Endodermal cell (in vitro differentiated cells): Measurements from ENCODE around the gene PALM3. TPM values are rescaled to one million over a fixed set of nuclear protein-coding genes. Genes with fewer than 3 reads are reported as not detected.

ENCODE experiments used
- DNase-seq: peaks from one replicate; pipeline ENCODE4 v3.0.0-alpha.2; 2017
- H3K27ac ChIP-seq: 2 replicates; pipeline ENCODE4 v1.5.1; 2013; ENCODE audit warnings: mild to moderate bottlenecking, low read depth, low read length, moderate library complexity
- H3K27me3 ChIP-seq: 2 replicates; pipeline ENCODE4 v1.6.1; 2013; ENCODE audit warnings: mild to moderate bottlenecking, low read length, moderate library complexity; ENCODE audit not compliant: insufficient read depth, control insufficient read depth, poor library complexity, severe bottlenecking
- H3K36me3 ChIP-seq: 2 replicates; pipeline ENCODE4 v1.7.0; 2013; ENCODE audit warnings: mild to moderate bottlenecking, low read length, moderate library complexity; ENCODE audit not compliant: control insufficient read depth, insufficient read depth
- H3K4me1 ChIP-seq: one replicate; pipeline ENCODE4 v1.7.0; 2013; ENCODE audit warnings: low read length; ENCODE audit not compliant: control insufficient read depth, insufficient read depth
- H3K4me3 ChIP-seq: 2 replicates; pipeline ENCODE4 v1.5.1; 2013; ENCODE audit warnings: mild to moderate bottlenecking, low read length, moderate library complexity
- H3K9ac ChIP-seq: 2 replicates; pipeline ENCODE4 v1.6.1; 2013; ENCODE audit warnings: mild to moderate bottlenecking, low read length, moderate library complexity; ENCODE audit not compliant: poor library complexity, severe bottlenecking; ENCODE audit errors: extremely low read depth
- H3K9me3 ChIP-seq: 2 replicates; pipeline ENCODE4 v1.6.1; 2013; ENCODE audit warnings: mild to moderate bottlenecking, low read length, moderate library complexity; ENCODE audit not compliant: control insufficient read depth
- H3K27ac Mint-ChIP-seq: 2 replicates; pipeline ENCODE4 v1.8.0; 2020; ENCODE audit warnings: mixed read lengths
- H3K27me3 Mint-ChIP-seq: 2 replicates; pipeline ENCODE4 v1.8.0; 2021; ENCODE audit warnings: mild to moderate bottlenecking, mixed read lengths; ENCODE audit not compliant: insufficient read depth
- H3K36me3 Mint-ChIP-seq: 2 replicates; pipeline ENCODE4 v1.8.0; 2020; ENCODE audit warnings: low read depth, mixed read lengths
- H3K4me1 Mint-ChIP-seq: 2 replicates; pipeline ENCODE4 v1.8.0; 2020; ENCODE audit warnings: mixed read lengths
- H3K4me3 Mint-ChIP-seq: 2 replicates; pipeline ENCODE4 v1.8.0; 2020; ENCODE audit warnings: mild to moderate bottlenecking, moderate library complexity, mixed read lengths
- H3K9me3 Mint-ChIP-seq: 2 replicates; pipeline ENCODE4 v1.8.0; 2020; ENCODE audit warnings: mild to moderate bottlenecking, mixed read lengths
- WGBS, 2 experiments: methylation state at CpG; one replicate each; pipeline versions ENCODE4 v1.1.5 to v1.1.7; 2013; ENCODE audit warnings: missing lambda C conversion rate in 2 of 2, mixed read lengths in 1 of 2; ENCODE audit not compliant: insufficient coverage in 1 of 2, insufficient read length in 1 of 2; 5-methylcytosine and 5-hydroxymethylcytosine counted together
- total RNA-seq, 2 donors: library from RNA; stranded (reverse); fragmentation: NEBNext Ultra II Directional in 1 of 2; extraction: Animal tissue kit (Norgen Biotek cat#: 25700) in 1 of 2; gene quantifications; 2 replicates in 1 of 2; 3 replicates in 1 of 2; pipeline ENCODE4 v1.2.1, GENCODE V29; 2021
- TF ChIP-seq, protein P1 (sequence below): fragments of 200-600 bp; sonication (generic); conservative IDR thresholded peaks from 2 replicates; pipeline ENCODE4 v1.5.0; 2021; ENCODE audit warnings: antibody characterized with exemption, mild to moderate bottlenecking

The PALM3 gene
- total RNA-seq, 2 donors from 2014 or later: 1.3 to 4.9 TPM

DNA sequence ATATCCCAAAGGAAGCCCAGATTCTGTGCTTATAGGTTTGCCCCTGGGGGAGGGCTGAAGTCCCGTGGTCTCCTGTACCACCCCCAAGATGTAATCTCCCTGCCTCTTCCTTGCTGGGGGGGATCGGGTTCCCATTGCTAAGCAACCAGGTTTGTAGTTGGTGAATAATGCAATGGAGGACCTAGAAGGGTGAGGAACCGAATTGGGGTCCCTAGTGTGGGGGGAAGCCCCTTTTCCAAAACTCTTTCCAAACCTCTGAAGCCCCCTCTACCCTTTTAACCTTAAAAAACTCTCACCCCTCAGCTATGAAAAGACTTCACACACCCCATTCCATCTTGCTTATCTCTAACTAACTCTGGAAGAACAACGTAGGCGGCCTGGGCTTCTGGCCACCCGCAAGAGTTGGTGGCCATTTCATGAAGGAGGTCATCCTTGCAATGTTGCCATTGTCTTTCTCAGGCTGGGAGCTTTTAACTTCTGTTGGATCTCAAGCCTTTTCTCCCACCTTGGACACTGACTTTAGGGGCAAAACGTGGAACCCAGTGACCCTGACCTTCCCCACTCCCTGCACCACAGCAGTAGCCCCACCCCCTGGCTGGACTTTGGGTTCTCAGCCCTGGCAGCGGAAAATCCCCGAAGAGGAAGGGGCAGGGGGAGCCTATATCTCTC, 661 bp downstream of the PALM3 start:
- Histone ChIP-seq H3K36me3 (no peaks in the 10 kb centered on the region), H3K9ac (no peak overlapping the region), H3K4me1 (no peaks in the 10 kb centered on the region), H3K27me3 (peaks cover 32% of the 10 kb centered on the region), H3K4me3 (no peak overlapping the region), H3K9me3 (no peaks in the 10 kb centered on the region), H3K27ac (no peak overlapping the region)
- Mint-ChIP-seq H3K27ac (no peak overlapping the region), H3K27me3 (peaks cover 43% of the 10 kb centered on the region), H3K9me3 (no peaks in the 10 kb centered on the region), H3K36me3 (no peaks in the 10 kb centered on the region), H3K4me3 (no peak overlapping the region), H3K4me1 (no peaks in the 10 kb centered on the region)
- TF ChIP-seq, protein P1, sequence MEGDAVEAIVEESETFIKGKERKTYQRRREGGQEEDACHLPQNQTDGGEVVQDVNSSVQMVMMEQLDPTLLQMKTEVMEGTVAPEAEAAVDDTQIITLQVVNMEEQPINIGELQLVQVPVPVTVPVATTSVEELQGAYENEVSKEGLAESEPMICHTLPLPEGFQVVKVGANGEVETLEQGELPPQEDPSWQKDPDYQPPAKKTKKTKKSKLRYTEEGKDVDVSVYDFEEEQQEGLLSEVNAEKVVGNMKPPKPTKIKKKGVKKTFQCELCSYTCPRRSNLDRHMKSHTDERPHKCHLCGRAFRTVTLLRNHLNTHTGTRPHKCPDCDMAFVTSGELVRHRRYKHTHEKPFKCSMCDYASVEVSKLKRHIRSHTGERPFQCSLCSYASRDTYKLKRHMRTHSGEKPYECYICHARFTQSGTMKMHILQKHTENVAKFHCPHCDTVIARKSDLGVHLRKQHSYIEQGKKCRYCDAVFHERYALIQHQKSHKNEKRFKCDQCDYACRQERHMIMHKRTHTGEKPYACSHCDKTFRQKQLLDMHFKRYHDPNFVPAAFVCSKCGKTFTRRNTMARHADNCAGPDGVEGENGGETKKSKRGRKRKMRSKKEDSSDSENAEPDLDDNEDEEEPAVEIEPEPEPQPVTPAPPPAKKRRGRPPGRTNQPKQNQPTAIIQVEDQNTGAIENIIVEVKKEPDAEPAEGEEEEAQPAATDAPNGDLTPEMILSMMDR: no peak
- 79 to 89% methylated on average over 3 to 8 of the region's 9 CpGs for WGBS, 2 experiments
- no peak for DNase-seq

DNA sequence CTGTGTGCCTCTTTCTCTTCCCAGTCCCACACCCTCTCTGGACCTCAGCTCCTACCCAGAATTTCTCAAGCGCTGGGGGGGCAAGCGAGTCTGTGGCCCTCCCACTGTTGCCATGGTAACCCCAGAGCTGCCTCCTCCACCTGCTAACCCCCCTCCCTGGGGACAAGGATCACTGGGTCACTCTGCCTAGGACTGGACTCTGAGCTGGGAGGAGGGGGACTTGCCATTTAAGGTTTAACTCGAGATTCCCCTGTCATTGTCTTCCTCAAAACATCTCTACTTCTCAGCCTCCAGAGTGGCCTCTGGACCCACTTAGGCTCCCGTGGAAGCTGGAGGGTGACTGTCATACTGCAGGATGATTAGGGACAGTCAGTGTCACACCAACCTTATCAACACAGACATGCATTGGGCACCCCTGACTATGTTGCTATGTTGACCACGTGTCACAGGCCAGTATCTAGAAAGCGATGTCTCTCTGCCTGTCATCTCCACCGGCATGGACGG, 2.2 kb downstream of the PALM3 start:
- Mint-ChIP-seq H3K4me3 (no peak overlapping the region), H3K27me3 (peaks cover 47% of the 10 kb centered on the region), H3K9me3 (no peaks in the 10 kb centered on the region), H3K27ac (no peak overlapping the region), H3K4me1 (no peaks in the 10 kb centered on the region), H3K36me3 (no peaks in the 10 kb centered on the region)
- H3K27ac ChIP-seq: no peak overlapping the region
- H3K36me3 ChIP-seq: no peaks in the 10 kb centered on the region
- H3K9me3 ChIP-seq: no peaks in the 10 kb centered on the region
- TF ChIP-seq, protein P1: no peak
- H3K9ac ChIP-seq: no peak overlapping the region
- H3K4me1 ChIP-seq: no peaks in the 10 kb centered on the region
- 53 to 65% methylated on average over 6 to 8 of the region's 8 CpGs for WGBS, 2 experiments
- no peak overlapping the region for H3K4me3 ChIP-seq
- H3K27me3 ChIP-seq: peaks cover 35% of the 10 kb centered on the region
- no peak for DNase-seq

DNA sequence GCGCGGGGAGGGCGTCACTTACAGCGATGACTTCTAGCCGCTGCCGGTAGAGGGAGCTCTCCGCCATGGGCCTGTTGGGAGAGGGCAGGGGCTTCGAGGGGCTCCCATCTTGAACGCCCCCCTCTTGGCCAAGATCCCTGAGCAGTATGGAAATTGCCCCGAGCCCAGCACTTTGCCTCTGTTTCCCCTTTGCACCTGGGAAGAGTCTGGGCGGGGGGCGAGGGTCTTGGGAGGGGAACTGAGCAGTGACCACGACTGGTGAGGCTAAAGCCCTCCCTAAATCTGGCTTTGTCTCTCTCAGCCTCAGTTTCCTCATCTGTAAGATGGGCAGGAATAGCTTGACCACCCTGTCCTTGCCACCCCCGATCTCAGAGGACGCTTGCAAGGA, 2.8 kb downstream of the PALM3 start:
- no peaks in the 10 kb centered on the region for H3K9me3 Mint-ChIP-seq
- H3K4me1 Mint-ChIP-seq: no peaks in the 10 kb centered on the region
- H3K4me1 ChIP-seq: no peaks in the 10 kb centered on the region
- no peak overlapping the region for H3K27ac ChIP-seq
- H3K4me3 ChIP-seq: no peak overlapping the region
- H3K36me3 ChIP-seq: no peaks in the 10 kb centered on the region
- TF ChIP-seq, protein P1: peak; percentile 87
- H3K9ac ChIP-seq: no peak overlapping the region
- H3K9me3 ChIP-seq: no peaks in the 10 kb centered on the region
- peaks cover 35% of the 10 kb centered on the region for H3K27me3 ChIP-seq
- H3K27ac Mint-ChIP-seq: no peak overlapping the region
- 27 to 43% methylated on average over 13 to 15 of the region's 15 CpGs for WGBS, 2 experiments
- peak; percentile 81 for DNase-seq
- H3K36me3 Mint-ChIP-seq: no peaks in the 10 kb centered on the region
- peaks cover 53% of the 10 kb centered on the region for H3K27me3 Mint-ChIP-seq
- H3K4me3 Mint-ChIP-seq: no peak overlapping the region
